PFSK-1 (cell line): ENCODE results near the gene EFNA5.

Experiments
- FOXP2 ChIP-seq: optimal IDR thresholded peaks from 2 replicates; pipeline ENCODE3; 2011; ENCODE audit warnings: borderline replicate concordance, control low read depth, inconsistent platforms; ENCODE audit not compliant: insufficient read depth; ENCODE audit errors: extremely low read length, extremely low read depth
- POLR2AphosphoS5 ChIP-seq: IDR thresholded peaks from 2 replicates; pipeline ENCODE4 v1.6.1; 2012; ENCODE audit warnings: low read depth, mild to moderate bottlenecking, control low read depth, low read length, moderate library complexity
- SIN3A ChIP-seq: IDR thresholded peaks from 2 replicates; pipeline ENCODE4 v1.6.1; 2012; ENCODE audit warnings: mild to moderate bottlenecking, low read length, moderate library complexity, borderline replicate concordance; ENCODE audit not compliant: insufficient read depth
- TAF1 ChIP-seq: IDR thresholded peaks from 2 replicates; pipeline ENCODE4 v1.6.1; 2012; ENCODE audit warnings: low read length, control low read depth, borderline replicate concordance; ENCODE audit not compliant: insufficient read depth
- TF ChIP-seq, protein P1 (sequence below), 2 experiments: IDR thresholded peaks; 2 replicates each; pipeline versions ENCODE4 v1.6.1 to v1.8.0; 2011 to 2012; ENCODE audit warnings: low read depth in 2 of 2, low read length in 2 of 2, control low read depth in 1 of 2, inconsistent platforms in 1 of 2, mild to moderate bottlenecking in 1 of 2, moderate library complexity in 1 of 2; ENCODE audit not compliant: insufficient read depth in 1 of 2

EFNA5 gene

DNA sequence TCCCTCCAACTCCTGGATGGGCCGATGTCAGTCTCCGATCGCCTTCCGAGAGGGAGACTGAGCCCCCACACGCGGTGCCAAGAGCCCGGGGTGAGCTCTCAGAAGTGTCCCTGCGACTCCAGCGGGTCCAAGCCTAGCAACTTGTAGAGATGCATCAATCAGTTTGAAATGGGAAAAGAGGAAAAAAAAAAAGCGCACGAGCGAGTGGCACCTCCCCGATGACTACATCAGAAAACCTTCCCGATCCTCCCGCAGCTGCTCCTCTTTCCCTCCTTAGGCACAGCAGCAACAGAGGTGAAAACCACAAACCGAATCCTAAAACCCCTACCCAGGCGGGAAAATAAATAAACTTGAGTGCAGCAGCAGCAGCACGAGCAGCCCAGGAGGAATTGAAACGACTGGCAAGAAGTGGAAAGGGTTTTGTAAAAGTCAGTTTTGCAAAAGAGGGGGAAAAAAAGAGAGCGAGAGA is 1.0 kb upstream of the EFNA5 start:
- TF ChIP-seq POLR2AphosphoS5 (no peak), SIN3A (peak; percentile 36; the same call in 1 of the 2 replicates)

DNA sequence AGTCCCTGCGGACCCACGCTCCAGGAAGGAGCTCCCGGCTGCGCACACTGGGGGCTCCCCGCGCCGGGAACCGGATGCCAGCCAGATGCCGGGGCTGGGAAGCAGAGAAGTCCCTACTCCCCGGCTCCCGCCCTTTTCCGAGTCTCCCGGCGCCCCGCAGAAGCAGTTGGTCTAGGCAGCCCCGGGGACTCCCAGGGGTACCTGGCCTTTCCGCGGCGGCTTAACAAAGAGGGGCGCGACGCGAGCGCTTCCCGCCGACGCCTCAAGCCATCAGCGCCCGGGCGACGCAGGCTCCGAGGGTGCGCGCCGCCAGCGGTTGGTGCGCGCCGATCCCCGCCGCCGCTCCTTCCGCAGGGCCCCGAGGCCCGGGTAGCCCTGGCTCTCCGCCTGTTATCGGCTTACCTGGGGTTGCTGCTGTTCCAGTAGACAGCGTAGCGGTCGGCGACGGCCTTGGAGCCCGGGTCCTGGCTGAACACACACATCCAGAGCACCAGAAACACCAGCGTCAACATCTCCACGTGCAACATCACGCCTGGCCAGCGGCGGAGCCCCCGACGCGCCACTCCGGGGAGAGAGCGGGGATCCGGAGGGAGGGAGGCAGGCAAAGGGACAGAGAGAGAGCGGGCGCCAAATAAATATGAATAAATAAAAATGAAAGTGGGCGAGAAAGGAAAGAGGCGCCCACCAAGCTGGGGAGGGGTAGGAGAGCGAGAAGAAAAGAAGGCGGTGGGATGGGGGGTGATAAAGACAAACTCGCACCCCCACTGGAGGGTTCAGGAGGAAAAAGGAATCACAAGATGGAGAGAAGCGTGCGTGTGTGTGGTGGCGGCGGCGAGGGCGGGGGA is 428 bp downstream of the EFNA5 start:
- TF ChIP-seq FOXP2 (no peak), TAF1 (no peak), POLR2AphosphoS5 (no peak)

DNA sequence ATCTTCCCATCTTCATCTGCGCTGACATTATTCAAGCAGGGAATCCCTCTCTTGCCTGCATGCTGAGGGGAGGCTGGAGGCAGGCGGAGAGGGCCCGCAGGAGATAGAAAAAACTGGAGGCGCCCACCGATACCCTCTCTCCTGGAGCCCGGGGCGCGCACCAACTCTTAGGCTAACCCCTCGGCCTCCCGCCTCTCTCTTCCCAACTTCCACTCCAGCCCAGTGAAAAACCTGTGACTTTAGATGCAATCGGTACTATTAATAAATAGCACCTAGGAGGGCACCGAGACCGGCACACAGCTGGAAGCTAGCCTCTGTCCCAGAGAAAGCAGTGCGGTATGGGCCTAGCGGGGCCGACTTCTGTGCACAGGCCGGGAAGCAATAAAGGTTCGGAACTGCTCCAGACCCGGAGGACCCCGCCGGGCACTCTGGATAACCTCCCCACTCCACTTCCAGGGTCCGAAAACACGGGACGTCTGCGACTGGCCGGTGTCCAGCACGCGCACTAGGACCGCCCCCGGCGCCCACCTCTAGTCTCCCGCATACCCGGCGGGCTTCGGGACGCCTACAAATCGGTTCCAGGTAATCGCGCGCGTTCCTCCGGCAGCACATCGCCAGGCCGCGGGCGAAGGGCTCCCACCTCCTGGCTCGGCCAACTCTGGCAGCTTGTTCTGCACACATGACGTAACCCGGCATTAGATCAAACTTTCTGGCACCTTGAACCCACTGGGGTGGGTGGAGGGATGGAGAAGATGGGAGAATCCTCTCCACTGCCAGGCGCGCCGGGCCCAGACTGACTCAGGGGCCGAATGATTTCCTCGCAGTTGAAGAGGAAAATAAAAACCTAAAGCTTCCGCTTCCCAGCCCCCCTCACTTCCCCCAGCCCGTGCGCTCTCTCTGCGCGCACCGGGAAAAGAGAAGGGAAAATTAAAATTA is 1.4 kb downstream of the EFNA5 start:
- no peak for TF ChIP-seq POLR2AphosphoS5
- TF ChIP-seq SIN3A, result no peak; the same call in 1 of the 2 replicates
- no peak for TF ChIP-seq TAF1
- no peak for TF ChIP-seq FOXP2
- TF ChIP-seq, protein P1, sequence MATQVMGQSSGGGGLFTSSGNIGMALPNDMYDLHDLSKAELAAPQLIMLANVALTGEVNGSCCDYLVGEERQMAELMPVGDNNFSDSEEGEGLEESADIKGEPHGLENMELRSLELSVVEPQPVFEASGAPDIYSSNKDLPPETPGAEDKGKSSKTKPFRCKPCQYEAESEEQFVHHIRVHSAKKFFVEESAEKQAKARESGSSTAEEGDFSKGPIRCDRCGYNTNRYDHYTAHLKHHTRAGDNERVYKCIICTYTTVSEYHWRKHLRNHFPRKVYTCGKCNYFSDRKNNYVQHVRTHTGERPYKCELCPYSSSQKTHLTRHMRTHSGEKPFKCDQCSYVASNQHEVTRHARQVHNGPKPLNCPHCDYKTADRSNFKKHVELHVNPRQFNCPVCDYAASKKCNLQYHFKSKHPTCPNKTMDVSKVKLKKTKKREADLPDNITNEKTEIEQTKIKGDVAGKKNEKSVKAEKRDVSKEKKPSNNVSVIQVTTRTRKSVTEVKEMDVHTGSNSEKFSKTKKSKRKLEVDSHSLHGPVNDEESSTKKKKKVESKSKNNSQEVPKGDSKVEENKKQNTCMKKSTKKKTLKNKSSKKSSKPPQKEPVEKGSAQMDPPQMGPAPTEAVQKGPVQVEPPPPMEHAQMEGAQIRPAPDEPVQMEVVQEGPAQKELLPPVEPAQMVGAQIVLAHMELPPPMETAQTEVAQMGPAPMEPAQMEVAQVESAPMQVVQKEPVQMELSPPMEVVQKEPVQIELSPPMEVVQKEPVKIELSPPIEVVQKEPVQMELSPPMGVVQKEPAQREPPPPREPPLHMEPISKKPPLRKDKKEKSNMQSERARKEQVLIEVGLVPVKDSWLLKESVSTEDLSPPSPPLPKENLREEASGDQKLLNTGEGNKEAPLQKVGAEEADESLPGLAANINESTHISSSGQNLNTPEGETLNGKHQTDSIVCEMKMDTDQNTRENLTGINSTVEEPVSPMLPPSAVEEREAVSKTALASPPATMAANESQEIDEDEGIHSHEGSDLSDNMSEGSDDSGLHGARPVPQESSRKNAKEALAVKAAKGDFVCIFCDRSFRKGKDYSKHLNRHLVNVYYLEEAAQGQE (IDR thresholded peaks at IDR 0.05; ENCODE audit: insufficient read depth in 1 of 2, low read depth in 2 of 2, low read length in 2 of 2), result no peak

DNA sequence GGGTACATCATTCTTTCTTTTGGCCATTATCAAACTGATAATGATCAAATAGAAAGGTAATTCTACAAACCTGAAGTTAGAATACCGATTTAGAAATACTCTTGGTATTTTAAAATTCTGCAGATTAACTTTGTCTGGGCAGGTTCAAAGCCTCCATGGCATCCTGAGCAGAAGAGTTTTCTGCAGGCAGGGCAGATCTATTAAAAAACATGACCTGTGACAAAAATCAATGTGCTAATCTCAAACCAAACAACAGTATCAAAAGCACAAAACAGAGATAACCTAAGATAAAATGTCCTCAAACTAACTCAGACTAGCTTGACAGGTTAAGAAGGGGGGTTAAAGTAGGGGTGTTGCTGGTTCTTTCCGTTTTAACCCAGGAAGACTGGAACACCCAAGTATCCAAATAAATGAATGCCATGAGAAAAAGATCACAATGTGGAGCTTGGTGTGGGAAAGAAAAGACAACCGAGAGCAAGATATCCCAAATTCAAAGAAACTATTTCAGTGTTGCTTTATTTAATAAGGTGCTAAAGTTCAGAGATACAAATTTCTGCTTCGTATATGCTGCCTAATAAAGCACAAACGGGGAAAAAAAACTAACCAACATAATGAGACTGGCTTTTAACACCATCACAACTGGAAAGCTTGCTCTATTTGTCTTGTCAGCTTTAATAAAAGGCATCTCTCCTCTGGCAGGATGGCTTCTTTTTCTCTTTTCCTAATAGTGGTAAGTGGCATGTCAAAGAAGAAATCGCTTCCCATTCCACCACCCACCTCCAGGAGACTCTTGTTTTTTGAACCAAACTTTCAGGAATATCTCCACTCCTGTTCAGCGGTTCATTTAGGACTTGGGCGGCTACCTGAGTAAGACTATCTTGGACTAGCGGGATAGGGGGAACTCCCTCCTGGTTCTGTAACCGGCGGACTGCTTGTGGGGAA is 2.3 kb downstream of the EFNA5 start:
- TF ChIP-seq, protein P1 (IDR thresholded peaks at IDR 0.05; ENCODE audit: insufficient read depth in 1 of 2, low read depth in 2 of 2, low read length in 2 of 2), result no peak
- TF ChIP-seq TAF1, result no peak
- TF ChIP-seq POLR2AphosphoS5, result no peak
- no peak for TF ChIP-seq FOXP2
- TF ChIP-seq SIN3A, result no peak

DNA sequence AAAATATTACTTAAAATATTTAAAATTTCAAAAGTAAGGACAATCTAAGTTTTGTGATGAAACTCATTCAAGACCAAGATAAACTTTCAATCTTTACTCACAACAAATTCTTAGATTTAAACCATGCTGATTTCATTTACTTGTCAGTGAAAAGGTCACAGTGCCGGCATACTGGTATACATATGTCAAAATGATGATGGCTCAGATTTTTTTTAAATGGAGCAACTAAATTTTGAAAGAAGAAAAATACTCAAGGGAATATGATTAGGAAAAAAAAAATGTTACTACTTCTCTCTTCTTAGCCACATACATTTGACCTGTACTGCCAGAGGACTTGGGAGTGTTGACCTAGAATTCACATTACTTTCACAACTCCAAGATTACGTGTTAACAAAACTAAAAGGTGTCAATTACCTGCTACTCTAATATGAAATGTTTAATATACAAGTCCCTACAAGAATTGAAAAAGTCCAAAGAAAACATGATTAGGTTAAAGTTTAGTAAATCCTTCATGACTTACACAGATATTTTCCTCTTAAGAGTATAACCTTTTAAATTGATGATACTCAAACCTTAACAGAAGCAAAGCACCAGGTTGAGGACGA is 4.6 kb downstream of the EFNA5 start:
- TF ChIP-seq TAF1 (no peak), POLR2AphosphoS5 (no peak), SIN3A (no peak), FOXP2 (no peak)
- TF ChIP-seq, protein P1 (IDR thresholded peaks at IDR 0.05; ENCODE audit: insufficient read depth in 1 of 2, low read depth in 2 of 2, low read length in 2 of 2), result no peak
